HG02884 (cell line): ENCODE measurements around the gene EHMT1.
"Not testable (repeated sequence)": the region's sequence is repeated elsewhere in the genome, so short reads cannot be mapped to it uniquely, and the experiment has no call there.

Source experiments
- ATAC-seq: cut with Tn5 transposase; IDR thresholded peaks from one replicate; pipeline ENCODE4 v1.9.1; 2021; ENCODE audit warnings: mild to moderate bottlenecking, moderate library complexity; ENCODE audit not compliant: unreplicated experiment

EHMT1 gene

GRCh38 chr9:137838576-137838975 is 219.8 kb downstream of the EHMT1 start:
- ATAC-seq = no peak

- no peak for ATAC-seq
These were observed 224.6 kb downstream of the EHMT1 start for GRCh38 chr9:137843355-137843754.

DNA sequence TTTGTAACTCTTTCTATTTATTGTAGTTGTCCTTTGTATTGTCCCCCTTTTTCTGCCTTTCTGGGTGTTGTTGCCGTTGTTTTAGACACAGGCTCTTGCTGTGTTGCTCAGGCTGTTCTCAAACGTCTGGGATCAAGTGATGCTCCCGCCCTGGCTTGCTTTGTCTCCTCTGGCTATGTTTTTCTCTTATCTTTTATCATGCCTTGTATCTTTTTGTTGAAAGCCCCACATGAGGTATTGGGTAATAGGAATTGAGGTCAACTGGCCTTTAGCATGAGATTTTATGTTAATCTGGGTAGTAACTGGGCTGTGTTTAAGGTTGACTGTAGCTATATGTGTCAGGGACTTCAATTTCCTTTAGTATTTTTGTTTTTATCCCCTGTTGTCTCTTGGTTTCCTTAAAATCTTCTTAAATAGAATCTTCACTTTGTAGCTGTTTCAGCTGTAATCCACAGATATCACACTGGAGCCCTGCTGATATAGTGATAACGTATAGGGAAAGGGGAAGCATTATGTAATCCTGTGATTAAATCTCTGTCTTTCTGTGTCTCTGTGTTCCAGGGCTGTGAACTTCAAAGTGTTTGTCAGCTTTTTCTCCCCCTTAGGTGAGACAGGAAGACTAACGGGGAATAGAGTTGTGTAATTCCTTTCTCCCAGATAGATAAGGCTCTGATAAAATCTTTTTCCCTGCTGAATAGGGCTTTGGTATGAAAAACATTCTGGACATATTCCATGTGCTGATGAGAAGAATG is 232.9 kb downstream of the EHMT1 start:
- ATAC-seq = no peak

DNA sequence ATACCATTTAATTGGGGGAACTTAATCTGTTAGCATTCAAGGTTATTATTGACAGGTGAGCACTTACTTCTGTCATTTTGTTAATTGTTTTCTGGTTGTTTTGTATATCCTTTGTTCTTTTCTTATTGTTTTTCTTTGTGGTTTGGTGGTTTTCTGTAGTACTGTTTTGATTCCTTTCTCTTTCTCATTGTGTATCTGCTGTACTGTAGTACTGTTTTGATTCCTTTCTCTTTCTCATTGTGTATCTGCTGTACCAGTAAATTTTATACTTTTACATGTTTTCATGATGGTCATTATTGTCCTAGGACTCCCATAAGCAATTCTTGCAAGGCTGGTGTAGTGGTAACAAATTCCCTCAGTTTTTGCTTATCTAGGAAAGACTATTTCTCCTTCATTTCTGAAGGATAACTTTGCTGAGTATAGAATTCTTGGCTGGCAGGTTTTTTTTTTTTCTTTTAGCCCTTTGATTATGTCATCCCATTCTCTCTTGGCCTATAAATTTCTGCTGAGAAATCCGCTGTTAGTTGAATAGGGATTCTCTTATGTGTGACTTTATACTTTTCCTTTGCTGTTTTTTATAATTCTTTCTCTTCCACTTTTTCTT is 234.7 kb downstream of the EHMT1 start:
- no peak for ATAC-seq

DNA sequence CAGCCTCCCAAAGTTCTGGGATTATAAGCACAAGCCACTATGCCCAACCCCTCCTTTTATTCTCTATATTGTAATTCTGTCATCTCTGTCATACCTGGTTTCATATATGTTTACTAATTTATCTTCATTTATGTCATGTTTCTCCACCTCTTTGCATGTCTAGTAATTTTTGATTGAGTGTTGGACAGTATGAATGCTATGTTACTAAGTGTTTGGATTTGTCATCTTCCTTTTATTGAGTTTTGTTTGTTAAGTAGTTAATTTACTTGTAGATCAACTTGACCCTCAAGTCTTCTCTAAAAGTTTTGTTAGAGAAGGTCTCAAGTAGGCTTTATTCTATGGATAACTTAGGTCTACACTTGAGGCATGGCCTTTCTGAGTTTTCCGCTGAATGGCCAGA is 241.6 kb downstream of the EHMT1 start:
- ATAC-seq = no peak

DNA sequence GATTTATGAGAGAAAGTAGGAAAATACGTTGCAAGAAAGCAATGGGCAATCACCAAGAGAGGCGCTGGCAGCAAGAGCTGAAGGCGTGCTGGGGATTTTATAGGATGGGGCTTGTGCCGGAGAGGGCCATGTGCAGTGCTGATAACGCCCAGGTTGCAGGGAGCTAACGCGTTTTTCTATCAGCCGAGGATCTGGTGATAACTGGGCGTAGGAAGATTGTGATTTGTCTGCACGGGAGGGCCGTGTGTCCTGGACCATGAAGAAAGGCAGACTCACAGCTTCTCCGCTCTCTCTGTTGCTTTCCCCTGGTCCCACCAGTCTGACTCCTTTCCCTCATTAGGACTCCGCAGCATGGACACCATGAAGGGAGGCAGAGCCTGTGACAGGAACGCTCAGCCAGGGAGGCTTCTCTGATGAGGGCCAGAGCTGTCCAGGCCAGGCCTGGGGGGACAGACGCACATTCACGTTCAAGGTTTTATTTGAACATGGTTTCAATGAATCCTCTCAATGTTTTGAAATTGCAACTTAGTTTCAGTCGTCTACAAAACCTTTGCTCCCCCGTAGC is 246.9 kb downstream of the EHMT1 start:
- no peak for ATAC-seq

DNA sequence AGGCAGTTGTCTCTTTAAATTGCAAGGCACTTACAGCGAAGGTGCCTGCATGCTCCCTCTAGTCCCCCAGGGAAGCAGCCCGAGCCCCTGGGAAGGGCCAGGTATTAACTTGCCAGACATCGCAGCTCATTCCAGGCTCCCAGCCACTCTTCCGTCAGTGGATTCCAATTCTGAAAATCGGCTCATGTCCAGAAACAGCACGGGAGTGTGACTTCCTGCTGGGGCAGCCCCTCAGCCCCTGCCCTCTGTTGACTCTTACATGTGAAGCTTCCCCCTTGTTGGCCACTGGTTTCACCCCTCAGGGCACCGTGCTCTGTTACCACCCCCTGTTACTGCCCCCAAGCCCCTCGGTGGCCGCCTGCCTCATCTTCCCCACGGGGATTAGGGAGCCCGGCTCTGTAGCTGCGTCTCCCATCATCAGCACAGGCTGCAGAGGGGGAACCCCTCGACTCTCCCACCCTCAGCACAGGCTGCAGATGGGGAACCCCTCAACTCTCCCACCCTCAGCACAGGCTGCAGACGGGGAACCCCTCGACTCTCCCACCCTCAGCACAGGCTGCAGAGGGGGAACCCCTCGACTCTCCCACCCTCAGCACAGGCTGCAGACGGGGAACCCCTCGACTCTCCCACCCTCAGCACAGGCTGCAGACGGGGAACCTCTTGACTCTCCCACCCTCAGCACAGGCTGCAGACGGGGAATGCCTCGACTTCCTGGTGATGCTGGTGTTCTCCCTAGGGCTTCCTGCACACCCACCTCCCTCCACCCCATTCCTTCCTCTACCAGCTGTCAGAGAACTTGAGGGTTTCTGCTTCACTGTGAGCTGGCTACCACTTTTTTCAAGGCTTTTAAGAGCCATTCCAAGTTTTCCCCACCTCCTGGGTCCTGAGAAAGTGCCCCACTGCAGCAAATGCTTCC is 247.7 kb downstream of the EHMT1 start:
- no peak for ATAC-seq

- no peak for ATAC-seq
These were observed 251.6 kb downstream of the EHMT1 start for GRCh38 chr9:137870432-137870831.

DNA sequence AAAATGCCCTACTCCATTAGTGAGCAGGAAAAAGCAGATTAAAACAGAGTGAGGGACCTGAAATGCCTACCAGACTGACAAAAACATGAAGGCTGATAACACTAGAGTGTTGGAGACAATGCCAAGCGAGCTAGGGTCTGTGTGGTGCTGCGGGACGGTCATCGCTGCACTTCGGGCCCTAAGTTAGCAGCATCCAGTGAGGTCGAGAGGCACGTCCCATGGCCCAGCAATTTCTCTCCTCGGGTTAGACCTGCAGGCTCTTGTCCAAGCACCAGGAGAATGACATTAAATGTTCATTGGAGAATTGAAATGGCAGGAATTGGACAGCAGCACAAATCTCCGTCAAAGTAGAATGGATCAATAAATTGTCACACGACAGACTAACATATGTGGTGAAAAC is 253.5 kb downstream of the EHMT1 start:
- ATAC-seq = no peak

- no peak for ATAC-seq
These were observed 254.6 kb downstream of the EHMT1 start for GRCh38 chr9:137873408-137873807.

GRCh38 chr9:137873858-137874362 is 255.1 kb downstream of the EHMT1 start:
- no peak for ATAC-seq

DNA sequence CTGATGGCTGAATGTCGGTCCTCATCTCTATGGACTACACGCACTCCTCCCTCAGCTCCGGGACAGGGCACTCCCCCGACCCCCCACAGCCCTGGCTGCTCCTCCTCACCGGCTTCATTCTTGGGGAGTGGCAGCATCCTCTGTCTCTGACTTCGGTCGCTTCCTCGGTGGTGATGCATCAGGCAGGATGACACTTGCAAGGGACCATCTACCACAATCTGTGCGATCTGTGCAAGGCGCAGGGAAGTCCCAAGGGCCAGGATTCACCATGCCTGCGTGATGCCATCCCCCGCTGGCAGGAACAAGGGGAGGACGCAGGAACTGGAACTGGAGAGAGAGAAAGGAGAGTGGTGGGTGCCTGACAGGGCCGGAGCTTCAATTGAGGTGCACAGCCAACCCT is 256.5 kb downstream of the EHMT1 start:
- ATAC-seq = no peak

DNA sequence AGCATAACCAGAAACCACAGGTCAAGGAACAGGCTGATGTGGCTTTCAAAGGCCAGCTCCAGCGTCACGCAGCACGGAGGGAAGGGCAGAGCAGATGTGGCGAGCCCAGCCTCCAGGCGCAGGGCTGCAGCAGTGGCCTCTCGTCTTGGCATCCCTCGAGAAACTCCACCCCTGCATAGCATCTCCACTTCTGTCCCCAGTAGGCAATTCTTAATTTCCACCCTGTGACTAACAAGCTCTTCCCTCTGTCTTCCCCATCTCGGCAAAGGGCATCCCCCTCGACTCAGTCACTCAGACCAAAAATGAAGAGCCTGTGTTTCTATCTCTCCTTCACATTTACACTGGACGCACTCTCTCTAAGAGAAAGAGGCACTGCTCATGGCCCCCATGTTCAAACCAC is 257.0 kb downstream of the EHMT1 start:
- no peak for ATAC-seq

- no peak for ATAC-seq
These were observed 257.5 kb downstream of the EHMT1 start for GRCh38 chr9:137876269-137876668.

GRCh38 chr9:137876781-137877386 is 258.1 kb downstream of the EHMT1 start:
- no peak for ATAC-seq

DNA sequence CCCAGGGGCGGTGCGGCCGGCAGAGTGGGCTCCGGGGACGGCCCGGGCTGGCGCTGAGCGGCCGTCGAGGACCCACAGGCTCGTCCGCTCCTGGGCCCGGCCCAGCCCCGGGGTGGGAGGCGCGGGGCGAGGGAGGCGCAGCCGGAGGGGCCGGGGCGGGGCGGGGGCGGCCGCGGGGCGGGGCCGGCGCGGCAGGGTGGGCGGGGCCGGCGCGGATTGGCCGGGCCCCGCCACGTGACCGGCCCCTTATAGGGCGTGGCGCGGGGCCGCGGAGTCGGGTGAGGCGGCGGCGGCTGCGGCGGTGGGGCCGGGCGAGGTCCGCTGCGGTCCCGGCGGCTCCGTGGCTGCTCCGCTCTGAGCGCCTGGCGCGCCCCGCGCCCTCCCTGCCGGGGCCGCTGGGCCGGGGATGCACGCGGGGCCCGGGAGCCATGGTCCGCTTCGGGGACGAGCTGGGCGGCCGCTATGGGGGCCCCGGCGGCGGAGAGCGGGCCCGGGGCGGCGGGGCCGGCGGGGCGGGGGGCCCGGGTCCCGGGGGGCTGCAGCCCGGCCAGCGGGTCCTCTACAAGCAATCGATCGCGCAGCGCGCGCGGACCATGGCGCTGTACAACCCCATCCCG is 258.8 kb downstream of the EHMT1 start, which contains the start of gene CACNA1B:
CACNA1B (plus strand) TSS at position 277 of the 617 bp plus-strand sequence; CDS start at position 429, 152 bp downstream.
- not testable (repeated sequence) for ATAC-seq

DNA sequence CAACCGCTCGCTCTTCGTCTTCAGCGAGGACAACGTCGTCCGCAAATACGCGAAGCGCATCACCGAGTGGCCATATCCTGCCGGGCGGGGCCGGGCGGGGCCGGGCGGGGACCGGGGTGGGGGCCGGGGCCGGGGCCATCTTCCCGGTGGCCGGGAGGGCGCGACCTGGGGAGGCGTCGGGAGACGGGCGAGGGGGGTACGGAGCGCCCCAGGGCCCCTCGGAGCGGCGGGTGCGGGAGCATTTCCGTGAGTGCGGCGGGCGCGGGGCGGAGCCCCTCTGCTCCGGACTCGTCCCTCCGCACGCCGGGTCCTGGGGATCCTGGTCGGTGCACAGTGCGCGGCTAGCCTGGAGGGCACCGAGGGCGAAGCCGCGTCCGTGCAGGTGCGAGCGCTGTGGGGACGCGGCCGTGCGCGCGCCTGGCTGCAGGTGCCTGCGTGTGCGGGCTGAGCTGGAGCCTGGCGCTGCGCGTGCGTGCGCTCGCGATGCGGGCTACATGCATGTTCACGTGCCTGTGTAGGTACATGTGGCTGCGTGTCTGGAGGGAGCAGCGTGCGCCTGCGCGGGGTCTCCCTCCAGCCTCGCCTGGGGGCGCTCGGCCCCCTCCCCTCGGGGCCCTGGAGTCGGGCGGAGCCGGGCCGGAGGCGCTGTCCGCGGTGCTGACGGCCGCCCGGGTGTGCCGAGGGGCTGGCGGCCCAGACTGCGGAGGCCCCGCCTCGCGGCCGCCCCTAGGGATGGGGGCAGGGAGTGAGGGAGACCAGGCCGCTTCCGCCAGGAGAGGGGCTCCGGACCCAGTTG is 259.5 kb downstream of the EHMT1 start:
- no peak for ATAC-seq

- ATAC-seq = no peak
These were observed 260.2 kb downstream of the EHMT1 start for GRCh38 chr9:137879052-137879451.

GRCh38 chr9:137879566-137880150 is 260.9 kb downstream of the EHMT1 start:
- ATAC-seq = no peak
